Measurements from ENCODE around the gene NID1. TPM values are rescaled to one million over a fixed set of nuclear protein-coding genes. Genes with fewer than 3 reads are reported as not detected.

NID1 gene
- polyA plus RNA-seq, 1 donor from 2014 or later, result 0.04 TPM

DNA sequence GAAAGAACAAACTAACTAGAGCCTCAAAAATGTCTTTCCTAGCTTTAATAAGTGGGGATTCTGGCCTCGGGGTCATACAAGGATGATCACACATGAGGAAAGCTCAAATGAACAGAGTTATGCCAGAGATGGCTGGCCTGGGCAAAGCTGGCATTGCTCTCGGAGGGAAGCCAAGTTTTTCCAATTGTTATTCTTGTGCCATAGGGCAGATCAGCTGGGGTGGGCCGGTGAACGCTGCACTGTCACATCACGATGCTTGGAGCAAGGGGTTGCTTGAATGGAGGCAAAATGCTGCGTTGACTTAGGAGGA is 122.3 kb downstream of the NID1 start:
- no peaks in the 10 kb centered on the region for H3K36me3 ChIP-seq (ENCODE audit: insufficient read depth, low read length)
- no peak overlapping the region for H3K9ac ChIP-seq (ENCODE audit: low read length)
- H3K9me3 ChIP-seq (ENCODE audit: low read length), result no peaks in the 10 kb centered on the region
- no peak overlapping the region for H3K4me3 ChIP-seq (ENCODE audit: low read length)
- H3F3A ChIP-seq (ENCODE audit: insufficient read depth, low read length, poor library complexity, severe bottlenecking), result no peaks in the 10 kb centered on the region
- TF ChIP-seq POLR2AphosphoS5 (IDR thresholded peaks at IDR 0.05) (no peak), EZH2 (IDR thresholded peaks at IDR 0.05; ENCODE audit: borderline replicate concordance, insufficient read depth, low read length, poor library complexity, severe bottlenecking) (no peak), SMC3 (conservative IDR thresholded peaks at IDR 0.05; ENCODE audit: poor library complexity) (no peak), EP300 (conservative IDR thresholded peaks at IDR 0.05; ENCODE audit: poor library complexity, severe bottlenecking) (no peak), MXI1 (conservative IDR thresholded peaks at IDR 0.05; ENCODE audit: poor library complexity, severe bottlenecking) (no peak), TAF1 (IDR thresholded peaks at IDR 0.05; ENCODE audit: low read depth) (no peak)
- H2AFZ ChIP-seq (ENCODE audit: low read depth, low read length), result no peak overlapping the region
- H3K27ac ChIP-seq (ENCODE audit: low read length), result no peak overlapping the region
- H3K27me3 ChIP-seq (ENCODE audit: insufficient read depth, low read depth, low read length), result no peaks in the 10 kb centered on the region
- H4K20me1 ChIP-seq (ENCODE audit: insufficient read depth), result no peaks in the 10 kb centered on the region
- H3K79me2 ChIP-seq (replicated peaks; ENCODE audit: insufficient read depth, low read length), result no peaks in the 10 kb centered on the region
- H3K4me2 ChIP-seq (ENCODE audit: low read length), result no peak overlapping the region
- no peaks in the 10 kb centered on the region for H3K9me2 ChIP-seq (ENCODE audit: insufficient read depth, low read length)

DNA sequence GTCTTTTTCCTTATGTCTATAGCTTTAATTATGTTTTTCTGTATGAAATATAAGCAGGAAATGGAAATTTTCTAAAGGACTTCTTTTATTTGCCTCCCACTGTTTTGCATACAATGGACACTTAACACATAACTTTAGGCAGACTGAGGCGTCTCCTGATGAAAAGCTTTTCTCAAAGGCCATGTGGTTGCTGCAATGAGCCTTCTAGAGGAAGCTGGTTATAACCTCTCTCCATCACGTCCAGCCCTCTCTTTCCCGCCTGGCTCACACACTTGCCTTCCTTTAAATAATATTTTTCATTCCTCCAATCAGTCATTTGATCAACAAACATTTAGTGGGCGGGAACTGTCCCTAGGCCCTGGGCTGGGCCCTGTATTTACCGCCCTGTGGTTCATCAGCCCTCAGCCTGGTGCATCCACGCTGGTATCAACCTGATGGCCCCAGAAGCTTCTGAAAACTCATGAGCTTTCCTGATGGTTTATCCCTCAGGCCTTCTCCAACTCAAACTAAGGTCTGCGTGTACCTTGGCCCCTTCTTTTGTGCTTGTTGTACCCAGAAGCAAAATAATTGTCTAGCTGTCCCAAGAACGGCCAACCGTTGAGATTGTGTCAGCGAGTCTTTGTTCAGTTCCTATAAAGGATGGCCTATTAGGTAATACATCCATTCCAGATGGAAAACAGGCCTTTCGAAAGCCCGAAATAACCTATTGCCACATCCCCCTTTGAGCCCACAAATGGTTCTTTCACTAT is 122.8 kb downstream of the NID1 start:
- TF ChIP-seq POLR2AphosphoS5 (IDR thresholded peaks at IDR 0.05) (no peak), TAF1 (IDR thresholded peaks at IDR 0.05; ENCODE audit: low read depth) (no peak), SMC3 (conservative IDR thresholded peaks at IDR 0.05; ENCODE audit: poor library complexity) (no peak), RAD21 (conservative IDR thresholded peaks at IDR 0.05) (no peak), MXI1 (conservative IDR thresholded peaks at IDR 0.05; ENCODE audit: poor library complexity, severe bottlenecking) (no peak), EZH2 (IDR thresholded peaks at IDR 0.05; ENCODE audit: borderline replicate concordance, insufficient read depth, low read length, poor library complexity, severe bottlenecking) (no peak), EP300 (conservative IDR thresholded peaks at IDR 0.05; ENCODE audit: poor library complexity, severe bottlenecking) (no peak)
- TF ChIP-seq, protein P1, sequence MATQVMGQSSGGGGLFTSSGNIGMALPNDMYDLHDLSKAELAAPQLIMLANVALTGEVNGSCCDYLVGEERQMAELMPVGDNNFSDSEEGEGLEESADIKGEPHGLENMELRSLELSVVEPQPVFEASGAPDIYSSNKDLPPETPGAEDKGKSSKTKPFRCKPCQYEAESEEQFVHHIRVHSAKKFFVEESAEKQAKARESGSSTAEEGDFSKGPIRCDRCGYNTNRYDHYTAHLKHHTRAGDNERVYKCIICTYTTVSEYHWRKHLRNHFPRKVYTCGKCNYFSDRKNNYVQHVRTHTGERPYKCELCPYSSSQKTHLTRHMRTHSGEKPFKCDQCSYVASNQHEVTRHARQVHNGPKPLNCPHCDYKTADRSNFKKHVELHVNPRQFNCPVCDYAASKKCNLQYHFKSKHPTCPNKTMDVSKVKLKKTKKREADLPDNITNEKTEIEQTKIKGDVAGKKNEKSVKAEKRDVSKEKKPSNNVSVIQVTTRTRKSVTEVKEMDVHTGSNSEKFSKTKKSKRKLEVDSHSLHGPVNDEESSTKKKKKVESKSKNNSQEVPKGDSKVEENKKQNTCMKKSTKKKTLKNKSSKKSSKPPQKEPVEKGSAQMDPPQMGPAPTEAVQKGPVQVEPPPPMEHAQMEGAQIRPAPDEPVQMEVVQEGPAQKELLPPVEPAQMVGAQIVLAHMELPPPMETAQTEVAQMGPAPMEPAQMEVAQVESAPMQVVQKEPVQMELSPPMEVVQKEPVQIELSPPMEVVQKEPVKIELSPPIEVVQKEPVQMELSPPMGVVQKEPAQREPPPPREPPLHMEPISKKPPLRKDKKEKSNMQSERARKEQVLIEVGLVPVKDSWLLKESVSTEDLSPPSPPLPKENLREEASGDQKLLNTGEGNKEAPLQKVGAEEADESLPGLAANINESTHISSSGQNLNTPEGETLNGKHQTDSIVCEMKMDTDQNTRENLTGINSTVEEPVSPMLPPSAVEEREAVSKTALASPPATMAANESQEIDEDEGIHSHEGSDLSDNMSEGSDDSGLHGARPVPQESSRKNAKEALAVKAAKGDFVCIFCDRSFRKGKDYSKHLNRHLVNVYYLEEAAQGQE (IDR thresholded peaks at IDR 0.05; ENCODE audit: borderline replicate concordance), result no peak
- TF ChIP-seq, protein P2, sequence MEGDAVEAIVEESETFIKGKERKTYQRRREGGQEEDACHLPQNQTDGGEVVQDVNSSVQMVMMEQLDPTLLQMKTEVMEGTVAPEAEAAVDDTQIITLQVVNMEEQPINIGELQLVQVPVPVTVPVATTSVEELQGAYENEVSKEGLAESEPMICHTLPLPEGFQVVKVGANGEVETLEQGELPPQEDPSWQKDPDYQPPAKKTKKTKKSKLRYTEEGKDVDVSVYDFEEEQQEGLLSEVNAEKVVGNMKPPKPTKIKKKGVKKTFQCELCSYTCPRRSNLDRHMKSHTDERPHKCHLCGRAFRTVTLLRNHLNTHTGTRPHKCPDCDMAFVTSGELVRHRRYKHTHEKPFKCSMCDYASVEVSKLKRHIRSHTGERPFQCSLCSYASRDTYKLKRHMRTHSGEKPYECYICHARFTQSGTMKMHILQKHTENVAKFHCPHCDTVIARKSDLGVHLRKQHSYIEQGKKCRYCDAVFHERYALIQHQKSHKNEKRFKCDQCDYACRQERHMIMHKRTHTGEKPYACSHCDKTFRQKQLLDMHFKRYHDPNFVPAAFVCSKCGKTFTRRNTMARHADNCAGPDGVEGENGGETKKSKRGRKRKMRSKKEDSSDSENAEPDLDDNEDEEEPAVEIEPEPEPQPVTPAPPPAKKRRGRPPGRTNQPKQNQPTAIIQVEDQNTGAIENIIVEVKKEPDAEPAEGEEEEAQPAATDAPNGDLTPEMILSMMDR (IDR thresholded peaks at IDR 0.05; ENCODE audit: poor library complexity, severe bottlenecking), result no peak
- Histone ChIP-seq H3K27ac (ENCODE audit: low read length) (no peak overlapping the region), H3K4me2 (ENCODE audit: low read length) (no peak overlapping the region), H3K9me2 (ENCODE audit: insufficient read depth, low read length) (no peaks in the 10 kb centered on the region), H3F3A (ENCODE audit: insufficient read depth, low read length, poor library complexity, severe bottlenecking) (no peaks in the 10 kb centered on the region), H2AFZ (ENCODE audit: low read depth, low read length) (no peak overlapping the region), H4K20me1 (ENCODE audit: insufficient read depth) (no peaks in the 10 kb centered on the region), H3K27me3 (ENCODE audit: insufficient read depth, low read depth, low read length) (no peaks in the 10 kb centered on the region), H3K9ac (ENCODE audit: low read length) (no peak overlapping the region), H3K36me3 (ENCODE audit: insufficient read depth, low read length) (no peaks in the 10 kb centered on the region), H3K4me3 (ENCODE audit: low read length) (no peak overlapping the region), H3K9me3 (ENCODE audit: low read length) (no peaks in the 10 kb centered on the region), H3K79me2 (replicated peaks; ENCODE audit: insufficient read depth, low read length) (no peaks in the 10 kb centered on the region)
